Diencephalon (tissue), 1 donor: ENCODE results near the gene PRSS33. TPM values are rescaled to one million over a fixed set of nuclear protein-coding genes. Genes with fewer than 3 reads are reported as not detected.

Experiments
- small RNA-seq: library from RNA; depleted of rRNA; stranded (forward); fragments of <200 nt; gene quantifications from one replicate; pipeline ENCODE3, GENCODE V24; 2014
- total RNA-seq: library from RNA; depleted of rRNA; stranded (reverse); fragments of >200 nt; gene quantifications from one replicate; pipeline ENCODE4 v1.2.3, GENCODE V29; 2014

PRSS33 gene
- total RNA-seq: not detected

GRCh38 chr16:2787406-2787805 lies at the start of gene PRSS33:
PRSS33 (minus strand) TSS chr16:2787560; CDS start chr16:2786547, 1,013 bp downstream.

GRCh38 chr16:2829501-2830354 lies 42.4 kb upstream of the PRSS33 start, which contains the start of gene ZG16B:
ZG16B (plus strand) TSS chr16:2830303; CDS start chr16:2830442, 139 bp downstream.

GRCh38 chr16:2816751-2817339 lies 29.5 kb upstream of the PRSS33 start, which contains the start of gene PRSS21:
PRSS21 (plus strand) TSS chr16:2817237; CDS start chr16:2817269, 32 bp downstream.

GRCh38 chr16:2777231-2777902 lies 10.0 kb downstream of the PRSS33 start, which contains the start of gene ELOB:
ELOB (minus strand) TSS chr16:2777280; CDS start chr16:2777239, 41 bp downstream.

GRCh38 chr16:2752035-2752849 lies 35.1 kb downstream of the PRSS33 start, which contains the start of gene SRRM2:
SRRM2 (plus strand) TSS chr16:2752638; CDS start chr16:2756365, 3,727 bp downstream.

Small RNA genes within 50 kb of the gene (small RNA-seq; reads per million reads assigned to genes)
- not detected for gene SNORA3C

Other genes starting within 250 kb of the PRSS33 start
- gene PDPK1, start 249.5 kb downstream of the PRSS33 start, total RNA-seq: 31.6 TPM
- 19.6 TPM for gene KCTD5, start 105.0 kb downstream of the PRSS33 start, total RNA-seq
- gene PRSS27, start 67.3 kb downstream of the PRSS33 start, total RNA-seq: 3.9 TPM
- 70.1 TPM for gene SRRM2, start 34.9 kb downstream of the PRSS33 start, total RNA-seq
- 158 TPM for gene ELOB, start 10.3 kb downstream of the PRSS33 start, total RNA-seq
- gene PRSS41, start 10.9 kb upstream of the PRSS33 start, total RNA-seq: not detected
- gene PRSS21, start 29.7 kb upstream of the PRSS33 start, total RNA-seq: not detected
- gene ZG16B, start 42.7 kb upstream of the PRSS33 start, total RNA-seq: 0.23 TPM
- gene PRSS22, start 70.6 kb upstream of the PRSS33 start, total RNA-seq: not detected
- gene FLYWCH2, start 95.7 kb upstream of the PRSS33 start, total RNA-seq: 42.2 TPM
- 29.1 TPM for gene FLYWCH1, start 124.4 kb upstream of the PRSS33 start, total RNA-seq
- 0.46 TPM for gene KREMEN2, start 176.7 kb upstream of the PRSS33 start, total RNA-seq
- 28.4 TPM for gene PAQR4, start 181.8 kb upstream of the PRSS33 start, total RNA-seq
- 2.3 TPM for gene PKMYT1, start 192.9 kb upstream of the PRSS33 start, total RNA-seq
- not detected for gene CLDN9, start 225.4 kb upstream of the PRSS33 start, total RNA-seq
- 1.2 TPM for gene CLDN6, start 230.6 kb upstream of the PRSS33 start, total RNA-seq
- 1.2 TPM for gene TNFRSF12A, start 232.8 kb upstream of the PRSS33 start, total RNA-seq
- 20.3 TPM for gene HCFC1R1, start 236.4 kb upstream of the PRSS33 start, total RNA-seq
- gene THOC6, start 236.5 kb upstream of the PRSS33 start, total RNA-seq: 4.8 TPM
- gene BICDL2, start 249.4 kb upstream of the PRSS33 start, total RNA-seq: not detected